ENCODE results near the gene ETS1. TPM values are rescaled to one million over a fixed set of nuclear protein-coding genes. Genes with fewer than 3 reads are reported as not detected.

ETS1 gene
- total RNA-seq, 2 donors from 2014 or later: 15.2 to 30.0 TPM

GRCh38 chr11:128520888-128521681 is 66.3 kb downstream of the ETS1 start:
- TF ChIP-seq, protein P1, sequence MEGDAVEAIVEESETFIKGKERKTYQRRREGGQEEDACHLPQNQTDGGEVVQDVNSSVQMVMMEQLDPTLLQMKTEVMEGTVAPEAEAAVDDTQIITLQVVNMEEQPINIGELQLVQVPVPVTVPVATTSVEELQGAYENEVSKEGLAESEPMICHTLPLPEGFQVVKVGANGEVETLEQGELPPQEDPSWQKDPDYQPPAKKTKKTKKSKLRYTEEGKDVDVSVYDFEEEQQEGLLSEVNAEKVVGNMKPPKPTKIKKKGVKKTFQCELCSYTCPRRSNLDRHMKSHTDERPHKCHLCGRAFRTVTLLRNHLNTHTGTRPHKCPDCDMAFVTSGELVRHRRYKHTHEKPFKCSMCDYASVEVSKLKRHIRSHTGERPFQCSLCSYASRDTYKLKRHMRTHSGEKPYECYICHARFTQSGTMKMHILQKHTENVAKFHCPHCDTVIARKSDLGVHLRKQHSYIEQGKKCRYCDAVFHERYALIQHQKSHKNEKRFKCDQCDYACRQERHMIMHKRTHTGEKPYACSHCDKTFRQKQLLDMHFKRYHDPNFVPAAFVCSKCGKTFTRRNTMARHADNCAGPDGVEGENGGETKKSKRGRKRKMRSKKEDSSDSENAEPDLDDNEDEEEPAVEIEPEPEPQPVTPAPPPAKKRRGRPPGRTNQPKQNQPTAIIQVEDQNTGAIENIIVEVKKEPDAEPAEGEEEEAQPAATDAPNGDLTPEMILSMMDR (IDR thresholded peaks at IDR 0.05): peak in 1 of 4 experiments; percentile 13
- TF ChIP-seq POLR2A (IDR thresholded peaks at IDR 0.05): no peak
- H3K4me1 ChIP-seq (replicated peaks): no peaks in the 10 kb centered on the region
- H3K27me3 ChIP-seq (replicated peaks; ENCODE audit: insufficient read depth): no peaks in the 10 kb centered on the region
- no peaks in the 10 kb centered on the region for H3K36me3 ChIP-seq
- 29% methylated on average over 12 of the region's 12 CpGs for WGBS
- peak overlapping the region; percentile 60 to 63 for H3K4me3 ChIP-seq
- no peaks in the 10 kb centered on the region for H3K9me3 ChIP-seq
- H3K27ac ChIP-seq: peak overlapping the region; percentile 81 to 88
- no peak for DNase-seq (ENCODE audit: low spot score)
- intact Hi-C loops (cut with DNase I): no loop called here

DNA sequence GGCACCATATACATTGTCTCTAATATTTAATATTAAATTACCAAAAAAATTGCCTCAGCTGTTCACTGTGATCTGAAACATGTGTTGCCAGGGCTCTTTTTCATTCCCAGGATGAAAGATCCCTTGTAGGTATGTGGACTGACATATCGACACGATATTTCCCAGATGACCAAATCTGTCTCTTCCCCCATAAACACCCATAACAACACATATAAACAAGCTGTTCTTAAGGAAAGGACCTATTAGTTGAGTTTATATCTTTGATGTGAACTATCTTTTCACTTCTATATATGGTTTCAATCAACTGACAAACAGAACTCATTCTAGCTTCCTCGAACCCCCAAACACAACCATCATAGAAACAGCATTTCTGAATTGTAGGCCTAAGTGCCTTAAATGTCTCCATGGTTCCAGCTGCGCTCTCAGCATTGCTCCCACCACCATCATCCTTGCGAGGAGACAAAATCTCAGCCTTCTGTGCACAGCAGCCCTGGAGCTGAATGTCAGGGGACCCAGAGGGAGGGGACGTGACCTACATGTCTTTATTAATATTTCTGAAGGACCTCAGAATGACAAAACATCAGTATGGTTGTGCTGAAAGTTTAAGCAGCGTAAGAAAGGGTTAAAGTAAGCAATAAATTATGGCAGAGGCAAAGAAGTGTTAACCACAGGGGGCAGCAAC is 67.0 kb downstream of the ETS1 start:
- no peak for DNase-seq (ENCODE audit: low spot score)
- 72% methylated on average over 7 of the region's 7 CpGs for WGBS
- Histone ChIP-seq H3K4me1 (replicated peaks) (no peaks in the 10 kb centered on the region), H3K27ac (peak overlapping the region; percentile 81 to 88), H3K4me3 (peak overlapping the region; percentile 60 to 63), H3K9me3 (no peaks in the 10 kb centered on the region), H3K36me3 (no peaks in the 10 kb centered on the region), H3K27me3 (replicated peaks; ENCODE audit: insufficient read depth) (no peaks in the 10 kb centered on the region)
- intact Hi-C loops (cut with DNase I): no loop called here
- TF ChIP-seq, protein P1 (IDR thresholded peaks at IDR 0.05): no peak
- no peak for TF ChIP-seq POLR2AphosphoS5 (IDR thresholded peaks at IDR 0.05)
- TF ChIP-seq POLR2A (IDR thresholded peaks at IDR 0.05): no peak

DNA sequence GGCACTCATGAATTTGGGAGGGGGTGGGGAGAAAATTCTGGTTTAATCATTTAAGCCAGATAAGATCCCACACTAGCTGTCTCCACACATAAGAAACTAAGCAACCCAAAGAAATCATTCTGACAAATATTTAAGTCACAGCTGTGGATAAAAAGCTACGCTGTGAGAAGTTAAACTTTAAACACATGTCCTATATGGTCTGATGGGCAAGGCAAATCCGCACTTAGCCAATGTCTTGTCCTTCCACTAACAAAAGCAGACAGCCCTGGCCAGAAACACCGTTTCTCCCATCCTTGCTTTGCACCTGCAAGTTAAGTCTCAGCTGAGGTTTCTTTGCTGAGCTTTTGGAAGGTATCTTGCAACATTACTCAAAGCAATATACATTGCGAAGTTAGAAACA is 68.0 kb downstream of the ETS1 start:
- Histone ChIP-seq H3K4me3 (peak overlapping the region in 1 of 2 donors; percentile 60), H3K27ac (peak overlapping the region in 1 of 2 donors; percentile 81), H3K27me3 (replicated peaks; ENCODE audit: insufficient read depth) (no peaks in the 10 kb centered on the region), H3K36me3 (no peaks in the 10 kb centered on the region), H3K4me1 (replicated peaks) (no peaks in the 10 kb centered on the region), H3K9me3 (no peaks in the 10 kb centered on the region)
- TF ChIP-seq, protein P1 (IDR thresholded peaks at IDR 0.05): no peak
- TF ChIP-seq POLR2A (IDR thresholded peaks at IDR 0.05) (no peak), POLR2AphosphoS5 (IDR thresholded peaks at IDR 0.05) (no peak)
- intact Hi-C loops (cut with DNase I): no loop called here
- no peak for DNase-seq (ENCODE audit: low spot score)
- 70% methylated on average over 4 of the region's 4 CpGs for WGBS

GRCh38 chr11:128518493-128519207 is 68.7 kb downstream of the ETS1 start:
- Histone ChIP-seq H3K4me3 (no peak overlapping the region), H3K27me3 (replicated peaks; ENCODE audit: insufficient read depth) (no peaks in the 10 kb centered on the region), H3K36me3 (no peaks in the 10 kb centered on the region), H3K4me1 (replicated peaks) (no peaks in the 10 kb centered on the region), H3K9me3 (no peaks in the 10 kb centered on the region), H3K27ac (peak overlapping the region; percentile 18 to 27)
- WGBS: 67% methylated on average over 7 of the region's 7 CpGs
- TF ChIP-seq, protein P1 (IDR thresholded peaks at IDR 0.05): no peak
- TF ChIP-seq POLR2A (IDR thresholded peaks at IDR 0.05) (no peak), POLR2AphosphoS5 (IDR thresholded peaks at IDR 0.05) (no peak)
- DNase-seq (ENCODE audit: low spot score): no peak
- intact Hi-C loops (cut with DNase I): no loop called here

Measured in prostate gland (tissue), 2 donors.